GM19395 (cell line): ENCODE results near the gene LRRC37A3.
"Not testable (repeated sequence)": the region's sequence is repeated elsewhere in the genome, so short reads cannot be mapped to it uniquely, and the experiment has no call there.

Experiments
- ATAC-seq: cut with Tn5 transposase; IDR thresholded peaks from one replicate; pipeline ENCODE4 v1.9.1; 2021; ENCODE audit warnings: mild to moderate bottlenecking, moderate library complexity; ENCODE audit not compliant: unreplicated experiment

LRRC37A3 gene

DNA sequence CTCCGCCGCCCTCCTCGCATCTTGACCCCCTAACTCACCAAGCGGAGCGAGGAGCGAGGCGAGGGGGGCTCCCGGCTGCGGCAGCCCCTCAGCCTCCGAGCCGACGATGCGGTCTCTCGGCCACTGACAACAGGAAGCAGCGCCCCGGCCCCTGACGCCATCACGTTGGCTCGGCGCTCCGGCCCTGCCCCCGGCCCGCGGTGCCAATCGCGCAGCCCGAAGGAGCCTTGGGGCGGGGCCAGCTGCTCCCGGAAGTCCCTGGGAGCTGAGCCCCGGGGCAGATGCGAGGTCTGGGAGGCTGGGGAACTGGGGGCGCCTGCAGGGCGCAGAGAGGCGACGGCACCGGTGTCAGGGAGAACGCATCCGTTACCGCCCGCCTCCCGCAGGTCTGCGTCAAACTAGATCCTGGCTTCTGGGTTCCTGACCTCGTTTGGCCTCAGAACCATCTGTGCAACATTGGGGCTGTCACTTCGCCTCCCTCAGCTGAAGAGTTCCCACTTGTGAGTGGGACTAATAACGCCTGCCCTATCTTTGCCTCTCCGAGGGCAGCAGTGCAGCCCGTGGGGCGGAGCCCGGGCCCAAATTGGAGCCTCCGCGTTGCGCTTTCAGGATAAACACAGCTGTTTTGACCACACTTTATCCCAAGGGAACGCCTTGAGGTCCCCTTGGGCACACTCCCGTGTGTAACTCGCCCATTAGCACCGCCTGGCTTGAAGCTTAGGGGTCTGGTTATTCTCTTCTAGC, 82.1 kb downstream of the LRRC37A3 start:
- peak; percentile 92 for ATAC-seq

DNA sequence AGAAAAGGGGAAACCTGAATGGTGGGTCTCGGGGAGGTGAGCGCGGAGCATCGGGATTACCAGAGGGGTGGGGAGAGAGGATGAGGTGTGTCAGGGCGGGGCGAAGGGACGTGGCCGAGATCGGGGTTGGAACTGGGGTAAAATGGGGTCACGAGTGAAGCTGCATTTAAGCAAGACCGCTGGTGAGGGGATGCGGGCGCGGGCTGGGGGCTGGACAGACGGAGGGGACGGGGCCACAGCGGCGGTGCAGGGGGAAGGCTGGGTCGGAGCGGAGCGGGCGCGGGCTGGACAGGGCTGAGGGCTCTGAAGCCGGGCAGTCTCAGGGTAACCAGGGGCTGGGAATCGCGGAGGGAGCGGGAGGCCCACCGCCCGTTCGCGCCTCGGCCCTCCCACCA, 82.7 kb downstream of the LRRC37A3 start:
- ATAC-seq, result peak; percentile 46

- ATAC-seq, result not testable (repeated sequence)
Observed at GRCh38 chr17:64834060-64834459, 85.2 kb downstream of the LRRC37A3 start.

DNA sequence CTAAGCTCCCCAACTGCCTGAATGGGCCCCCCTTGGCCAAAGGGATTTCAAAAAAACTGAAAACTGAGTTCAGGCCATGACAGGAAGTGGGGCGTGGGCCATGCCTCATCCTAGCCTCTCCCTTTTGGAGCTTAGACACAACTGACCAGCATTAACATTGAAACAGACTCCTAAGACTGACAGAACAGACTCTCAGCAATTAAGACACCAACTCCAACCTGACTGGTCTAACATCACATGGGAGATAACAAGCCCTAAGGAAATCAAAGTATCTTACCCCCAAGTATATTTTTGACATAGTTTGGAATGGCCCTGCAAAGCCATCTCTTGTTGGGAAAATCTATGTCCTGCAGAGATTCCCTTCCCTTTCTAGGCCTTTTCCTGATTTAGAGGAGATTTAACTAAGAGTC, 88.6 kb downstream of the LRRC37A3 start:
- ATAC-seq, result not testable (repeated sequence)

DNA sequence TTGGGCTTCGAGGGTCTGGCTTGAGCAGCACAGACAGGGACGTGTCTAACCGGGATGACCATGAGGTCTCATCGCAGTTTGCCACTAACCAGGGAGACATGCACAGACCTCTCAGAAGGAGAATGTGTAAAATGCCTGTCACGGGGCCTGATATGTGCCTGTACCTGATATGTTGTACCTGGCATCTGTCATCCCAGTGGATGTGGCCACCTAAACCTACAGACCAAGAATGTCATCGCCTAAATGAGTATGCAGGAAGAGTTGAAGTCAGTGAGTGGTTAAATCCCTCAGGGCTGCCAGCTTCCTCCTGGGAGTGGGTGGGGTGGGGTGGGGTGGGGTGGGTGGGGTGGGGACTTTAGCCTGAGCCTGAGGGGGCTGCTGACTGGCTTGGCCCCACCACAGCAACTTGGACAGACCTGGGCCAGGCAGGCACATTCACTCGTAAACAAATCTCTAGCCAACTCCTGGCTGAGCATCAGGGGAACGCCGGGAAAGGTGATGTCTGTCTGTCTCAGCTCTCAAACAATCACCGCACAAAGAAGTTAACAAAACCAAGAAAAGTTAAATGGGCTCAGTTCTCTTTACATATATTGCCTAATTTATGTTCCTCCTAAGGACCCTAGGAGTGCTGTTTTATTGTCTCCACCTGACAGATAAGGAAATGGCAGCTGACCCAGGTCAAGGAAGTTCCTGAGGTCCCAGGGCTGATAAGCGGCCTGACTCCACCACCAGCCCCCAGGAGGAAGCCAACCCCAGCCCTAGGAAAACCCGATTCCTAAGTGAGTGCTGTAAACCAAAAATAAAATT, 89.3 kb downstream of the LRRC37A3 start:
- not testable (repeated sequence) for ATAC-seq

- not testable (repeated sequence) for ATAC-seq
Observed at GRCh38 chr17:64829068-64829467, 90.2 kb downstream of the LRRC37A3 start.

DNA sequence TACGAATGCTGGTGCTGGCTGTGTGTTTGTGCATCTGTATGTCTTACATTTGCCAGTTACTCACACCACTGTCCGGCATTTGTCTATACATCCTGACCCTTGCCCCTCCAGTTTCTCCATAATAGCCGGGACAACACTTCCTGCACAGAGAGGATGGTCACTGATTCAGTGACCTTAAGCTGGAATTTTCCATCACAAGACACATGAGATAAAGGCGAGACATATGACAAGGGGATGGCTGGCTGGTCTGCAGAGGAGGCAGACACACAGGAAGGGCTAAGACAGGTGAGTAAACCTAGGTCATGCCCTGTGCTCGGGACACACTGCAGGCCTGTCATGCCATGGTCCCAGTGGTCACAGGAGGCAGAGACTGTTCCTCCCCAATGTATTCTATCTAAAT, 100.4 kb downstream of the LRRC37A3 start:
- ATAC-seq, result not testable (repeated sequence)

GRCh38 chr17:64815833-64816198, 103.5 kb downstream of the LRRC37A3 start:
- not testable (repeated sequence) for ATAC-seq

GRCh38 chr17:64814993-64815832, 104.1 kb downstream of the LRRC37A3 start:
- not testable (repeated sequence) for ATAC-seq

DNA sequence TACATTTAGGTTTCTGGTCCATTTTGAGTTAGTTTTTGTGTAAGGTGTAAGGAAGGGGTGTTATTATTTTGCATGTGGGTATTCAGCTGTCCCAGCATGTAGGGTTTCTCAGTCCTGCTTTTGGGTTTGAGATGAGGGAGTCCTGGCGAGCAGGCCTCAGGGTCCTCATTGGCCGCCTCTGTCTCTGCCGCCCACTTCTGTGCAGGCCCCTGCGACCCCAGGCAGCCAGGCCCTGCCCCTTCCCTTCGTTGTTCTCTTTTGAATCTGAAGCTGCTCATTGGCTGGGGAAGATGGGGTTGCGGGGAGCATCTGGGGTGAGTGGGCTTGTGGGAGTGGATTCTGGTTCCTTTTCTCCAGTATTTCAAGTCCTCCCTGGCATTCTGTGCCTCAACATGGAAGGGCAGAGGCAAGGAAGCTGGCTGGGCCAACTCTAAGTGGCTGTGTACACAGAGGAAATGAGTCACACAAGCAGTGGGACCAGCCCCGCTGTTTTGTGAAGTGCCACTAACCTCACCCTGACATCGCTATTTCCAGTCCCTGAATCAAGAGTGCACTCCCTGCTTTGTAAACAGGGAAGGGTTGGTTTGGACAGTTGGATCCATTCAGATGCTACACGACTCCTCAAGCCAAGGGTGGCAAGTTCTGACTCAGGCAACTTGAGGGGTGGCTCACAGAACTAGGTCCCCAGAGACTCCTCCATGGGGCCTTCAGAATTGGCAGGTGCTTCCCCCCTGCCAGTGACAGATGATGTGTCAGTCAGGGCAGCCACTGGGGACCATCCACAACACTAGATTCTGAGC, 110.9 kb downstream of the LRRC37A3 start:
- peak; percentile 90 for ATAC-seq
